Adrenal gland (tissue), 5 donors: ENCODE measurements around the gene NCDN.

ENCODE experiments used
- POLR2A ChIP-seq, 2 donors: fragments of 450-650 bp; IDR thresholded peaks; one replicate each; pipeline ENCODE4 v1.6.1; 2017; ENCODE audit warnings: antibody characterized with exemption in 2 of 2, mild to moderate bottlenecking in 2 of 2, moderate library complexity in 1 of 2
- TF ChIP-seq, protein P1 (sequence below), 6 experiments: fragments of 450-650 bp in 4 of 6; fragments of 200-600 bp in 2 of 6; sonication (generic) in 1 of 6; IDR thresholded peaks; 1 replicate in 5 of 6; 2 replicates in 1 of 6; pipeline versions ENCODE4 v1.5.1 to v1.8.0; 2016 to 2021; ENCODE audit warnings: antibody characterized with exemption in 6 of 6, mild to moderate bottlenecking in 2 of 6, moderate library complexity in 1 of 6
- donor health status: DM: no; HTN: no; CAD: no.

DNA sequence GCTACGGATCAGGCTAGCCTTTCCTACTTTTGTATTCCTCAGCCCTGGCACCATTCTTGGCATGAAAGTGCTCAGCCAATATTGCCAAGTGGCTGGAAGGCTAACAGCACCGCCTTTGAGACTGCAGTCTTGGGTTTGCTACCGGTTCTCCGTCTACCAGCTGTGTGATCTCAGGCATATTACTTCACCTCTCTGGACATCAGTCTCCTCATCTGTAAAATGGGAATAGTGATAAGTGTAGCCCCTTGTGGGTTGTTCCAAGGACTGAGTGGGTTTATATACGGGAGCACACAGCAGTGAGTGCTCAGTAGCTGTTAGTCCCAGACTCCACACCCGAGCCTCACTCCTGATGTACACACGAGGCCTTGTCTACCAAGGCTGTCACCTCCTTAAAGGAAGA lies 29.2 kb downstream of the NCDN start:
- TF ChIP-seq, protein P1, sequence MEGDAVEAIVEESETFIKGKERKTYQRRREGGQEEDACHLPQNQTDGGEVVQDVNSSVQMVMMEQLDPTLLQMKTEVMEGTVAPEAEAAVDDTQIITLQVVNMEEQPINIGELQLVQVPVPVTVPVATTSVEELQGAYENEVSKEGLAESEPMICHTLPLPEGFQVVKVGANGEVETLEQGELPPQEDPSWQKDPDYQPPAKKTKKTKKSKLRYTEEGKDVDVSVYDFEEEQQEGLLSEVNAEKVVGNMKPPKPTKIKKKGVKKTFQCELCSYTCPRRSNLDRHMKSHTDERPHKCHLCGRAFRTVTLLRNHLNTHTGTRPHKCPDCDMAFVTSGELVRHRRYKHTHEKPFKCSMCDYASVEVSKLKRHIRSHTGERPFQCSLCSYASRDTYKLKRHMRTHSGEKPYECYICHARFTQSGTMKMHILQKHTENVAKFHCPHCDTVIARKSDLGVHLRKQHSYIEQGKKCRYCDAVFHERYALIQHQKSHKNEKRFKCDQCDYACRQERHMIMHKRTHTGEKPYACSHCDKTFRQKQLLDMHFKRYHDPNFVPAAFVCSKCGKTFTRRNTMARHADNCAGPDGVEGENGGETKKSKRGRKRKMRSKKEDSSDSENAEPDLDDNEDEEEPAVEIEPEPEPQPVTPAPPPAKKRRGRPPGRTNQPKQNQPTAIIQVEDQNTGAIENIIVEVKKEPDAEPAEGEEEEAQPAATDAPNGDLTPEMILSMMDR (IDR thresholded peaks at IDR 0.05): no peak
- no peak for TF ChIP-seq POLR2A (IDR thresholded peaks at IDR 0.05)
